IPS DF 6.9 (cell line): Measurements from ENCODE around the gene DCHS1.
A peak's percentile ranks its signal among the peaks of the same experiment; 100 is the strongest.

Experiments used
- DNase-seq: peaks from one replicate; pipeline ENCODE4 v3.0.0-alpha.2; 2013; ENCODE audit warnings: low read depth, low spot score
- H3K27ac ChIP-seq: one replicate; pipeline ENCODE4 v1.5.1; 2013; ENCODE audit warnings: low read length, control low read depth
- H3K27me3 ChIP-seq: 2 replicates; pipeline ENCODE4 v1.6.1; 2013; ENCODE audit warnings: mild to moderate bottlenecking, low read length; ENCODE audit not compliant: control insufficient read depth, insufficient read depth
- H3K36me3 ChIP-seq: 2 replicates; pipeline ENCODE4 v1.6.1; 2013; ENCODE audit warnings: low read length; ENCODE audit not compliant: control insufficient read depth, insufficient read depth
- H3K4me1 ChIP-seq: 2 replicates; pipeline ENCODE4 v1.6.1; 2013; ENCODE audit warnings: low read length; ENCODE audit not compliant: control insufficient read depth, insufficient read depth
- H3K4me3 ChIP-seq: 2 replicates; pipeline ENCODE4 v1.5.1; 2013; ENCODE audit warnings: mild to moderate bottlenecking, low read length
- H3K9me3 ChIP-seq: 2 replicates; pipeline ENCODE4 v1.6.1; 2013; ENCODE audit warnings: low read length, inconsistent platforms; ENCODE audit not compliant: control insufficient read depth, insufficient read depth
- WGBS: extraction: QIAGEN DNeasy Blood & Tissue Kit; methylation state at CpG from one replicate; pipeline ENCODE4 v1.1.7; 2013; ENCODE audit warnings: mixed read lengths, missing lambda C conversion rate; ENCODE audit not compliant: insufficient read length, insufficient coverage; 5-methylcytosine and 5-hydroxymethylcytosine counted together

The DCHS1 gene

GRCh38 chr11:6655020-6655789 lies 404 bp downstream of the DCHS1 start:
- DNase-seq: no peak
- Histone ChIP-seq H3K4me1 (peaks cover 4% of the 10 kb centered on the region; the same call in 1 of the 2 replicates), H3K36me3 (no peaks in the 10 kb centered on the region; the same call in 1 of the 2 replicates), H3K9me3 (no peaks in the 10 kb centered on the region), H3K4me3 (peak overlapping the region; percentile 84), H3K27ac (no peak overlapping the region), H3K27me3 (peaks cover 12% of the 10 kb centered on the region)
- WGBS: no CpG with 5 or more reads among the region's 84 CpGs

GRCh38 chr11:6654281-6655019 lies 1.2 kb downstream of the DCHS1 start:
- Histone ChIP-seq H3K9me3 (no peaks in the 10 kb centered on the region), H3K27ac (no peak overlapping the region), H3K27me3 (peaks cover 12% of the 10 kb centered on the region), H3K4me1 (peaks cover 4% of the 10 kb centered on the region; the same call in 1 of the 2 replicates), H3K36me3 (no peaks in the 10 kb centered on the region; the same call in 1 of the 2 replicates), H3K4me3 (no peak overlapping the region; the same call in 1 of the 2 replicates)
- no CpG with 5 or more reads among the region's 9 CpGs for WGBS
- no peak for DNase-seq

GRCh38 chr11:6653656-6654055 lies 2.0 kb downstream of the DCHS1 start:
- no peak for DNase-seq
- Histone ChIP-seq H3K4me3 (no peak overlapping the region), H3K27me3 (peaks cover 12% of the 10 kb centered on the region), H3K4me1 (peaks cover 4% of the 10 kb centered on the region; the same call in 1 of the 2 replicates), H3K27ac (no peak overlapping the region), H3K9me3 (no peaks in the 10 kb centered on the region), H3K36me3 (no peaks in the 10 kb centered on the region; the same call in 1 of the 2 replicates)
- WGBS: 100% methylated on average over 2 of the region's 2 CpGs

GRCh38 chr11:6653097-6653496 lies 2.5 kb downstream of the DCHS1 start:
- no peak overlapping the region for H3K27ac ChIP-seq
- DNase-seq: no peak
- no CpG with 5 or more reads among the region's 1 CpG for WGBS
- H3K9me3 ChIP-seq: no peaks in the 10 kb centered on the region
- H3K36me3 ChIP-seq: no peaks in the 10 kb centered on the region; the same call in 1 of the 2 replicates
- H3K27me3 ChIP-seq: peaks cover 12% of the 10 kb centered on the region
- H3K4me3 ChIP-seq: no peak overlapping the region
- peaks cover 4% of the 10 kb centered on the region; the same call in 1 of the 2 replicates for H3K4me1 ChIP-seq

- no CpG with 5 or more reads among the region's 3 CpGs for WGBS
- Histone ChIP-seq H3K9me3 (no peaks in the 10 kb centered on the region), H3K4me1 (peaks cover 4% of the 10 kb centered on the region; the same call in 1 of the 2 replicates), H3K27ac (no peak overlapping the region), H3K36me3 (no peaks in the 10 kb centered on the region; the same call in 1 of the 2 replicates), H3K27me3 (peaks cover 12% of the 10 kb centered on the region), H3K4me3 (no peak overlapping the region)
- no peak for DNase-seq
Measured at GRCh38 chr11:6652182-6652581, 3.4 kb downstream of the DCHS1 start.

GRCh38 chr11:6650980-6651379 lies 4.6 kb downstream of the DCHS1 start:
- Histone ChIP-seq H3K9me3 (no peaks in the 10 kb centered on the region), H3K4me3 (no peak overlapping the region), H3K4me1 (peaks cover 4% of the 10 kb centered on the region; the same call in 1 of the 2 replicates), H3K27me3 (peaks cover 5% of the 10 kb centered on the region), H3K27ac (no peak overlapping the region), H3K36me3 (no peaks in the 10 kb centered on the region; the same call in 1 of the 2 replicates)
- no peak for DNase-seq
- WGBS: no CpG with 5 or more reads among the region's 6 CpGs

GRCh38 chr11:6650104-6650503 lies 5.5 kb downstream of the DCHS1 start:
- H3K4me1 ChIP-seq: peaks cover 3% of the 10 kb centered on the region; the same call in 1 of the 2 replicates

GRCh38 chr11:6648501-6648900 lies 7.1 kb downstream of the DCHS1 start:
- no peak for DNase-seq
- no peaks in the 10 kb centered on the region for H3K36me3 ChIP-seq
- no peaks in the 10 kb centered on the region for H3K27me3 ChIP-seq
- no peaks in the 10 kb centered on the region for H3K4me1 ChIP-seq
- H3K4me3 ChIP-seq: no peak overlapping the region
- H3K27ac ChIP-seq: no peak overlapping the region
- H3K9me3 ChIP-seq: no peaks in the 10 kb centered on the region
- WGBS: no CpG with 5 or more reads among the region's 1 CpG

More at GRCh38 chr11:6650104-6650503, 5.5 kb downstream of the DCHS1 start:
- no peak overlapping the region for H3K27ac ChIP-seq
- no peak overlapping the region for H3K4me3 ChIP-seq
- no peaks in the 10 kb centered on the region; the same call in 1 of the 2 replicates for H3K36me3 ChIP-seq
- H3K9me3 ChIP-seq: no peaks in the 10 kb centered on the region
- H3K27me3 ChIP-seq: peaks cover 5% of the 10 kb centered on the region
- no peak for DNase-seq

GRCh38 chr11:6647836-6648235 lies 7.8 kb downstream of the DCHS1 start:
- Histone ChIP-seq H3K9me3 (no peaks in the 10 kb centered on the region), H3K27ac (no peak overlapping the region), H3K36me3 (no peaks in the 10 kb centered on the region), H3K4me1 (no peaks in the 10 kb centered on the region), H3K4me3 (no peak overlapping the region), H3K27me3 (no peaks in the 10 kb centered on the region)
- no CpG with 5 or more reads among the region's 2 CpGs for WGBS
- no peak for DNase-seq

- H3K4me1 ChIP-seq: no peaks in the 10 kb centered on the region
- no peak for DNase-seq
- no peaks in the 10 kb centered on the region for H3K9me3 ChIP-seq
- no peak overlapping the region for H3K4me3 ChIP-seq
- no CpG with 5 or more reads among the region's 9 CpGs for WGBS
- H3K27ac ChIP-seq: no peak overlapping the region
- H3K36me3 ChIP-seq: no peaks in the 10 kb centered on the region
- no peaks in the 10 kb centered on the region for H3K27me3 ChIP-seq
Measured at GRCh38 chr11:6646918-6647679, 8.5 kb downstream of the DCHS1 start.
